Vagina (tissue), 2 donors: ENCODE measurements around the gene FLT4.

ENCODE experiments used
- CTCF ChIP-seq, 3 experiments: fragments of 450-650 bp in 2 of 3; fragments of 200-600 bp in 1 of 3; sonication (generic) in 1 of 3; IDR thresholded peaks; one replicate each; pipeline ENCODE4 v1.5.1; 2017 to 2019; ENCODE audit warnings: antibody characterized with exemption in 3 of 3, mild to moderate bottlenecking in 2 of 3, moderate library complexity in 2 of 3
- POLR2A ChIP-seq, 2 donors: fragments of 450-650 bp; IDR thresholded peaks; one replicate each; pipeline ENCODE4 v1.6.1; 2017; ENCODE audit warnings: antibody characterized with exemption in 2 of 2, mild to moderate bottlenecking in 2 of 2, moderate library complexity in 2 of 2
- POLR2AphosphoS5 ChIP-seq, 2 donors: sonication (generic); formaldehyde crosslinking; IDR thresholded peaks; one replicate each; pipeline ENCODE4 v1.9.0; 2017; ENCODE audit warnings: antibody characterized with exemption in 2 of 2, mild to moderate bottlenecking in 2 of 2, low read depth in 1 of 2; ENCODE audit not compliant: insufficient read depth in 1 of 2

GRCh38 chr5:180595046-180595379, 54.4 kb downstream of the FLT4 start:
- TF ChIP-seq POLR2A (IDR thresholded peaks at IDR 0.05) (no peak), CTCF (IDR thresholded peaks at IDR 0.05) (no peak), POLR2AphosphoS5 (IDR thresholded peaks at IDR 0.05; ENCODE audit: insufficient read depth in 1 of 2, low read depth in 1 of 2) (no peak)
